Measurements from ENCODE around the gene BPHL.
"Not testable (repeated sequence)": the region's sequence is repeated elsewhere in the genome, so short reads cannot be mapped to it uniquely, and the experiment has no call there.

Gene BPHL

GRCh38 chr6:3157131-3157933, 38.8 kb downstream of the BPHL start, which contains the start of gene TUBB2A:
Gene TUBB2A (minus strand): TSS chr6:3157544. CDS start chr6:3157463, 81 bp downstream.
- peak; percentile 60 for DNase-seq

GRCh38 chr6:3159805-3160781, 41.6 kb downstream of the BPHL start:
- no peak for DNase-seq

GRCh38 chr6:3162067-3162497, 43.6 kb downstream of the BPHL start:
- DNase-seq, result no peak

- DNase-seq, result peak; percentile 86
Measured at GRCh38 chr6:3162565-3163247, 44.2 kb downstream of the BPHL start.

GRCh38 chr6:3163248-3163594, 44.7 kb downstream of the BPHL start:
- no peak for DNase-seq

GRCh38 chr6:3164388-3164787, 45.9 kb downstream of the BPHL start:
- no peak for DNase-seq

- no peak for DNase-seq
Measured at GRCh38 chr6:3165631-3166534, 47.4 kb downstream of the BPHL start.

GRCh38 chr6:3166535-3167225, 48.2 kb downstream of the BPHL start:
- DNase-seq, result not testable (repeated sequence)

- not testable (repeated sequence) for DNase-seq
Measured at GRCh38 chr6:3168046-3168445, 49.5 kb downstream of the BPHL start.

GRCh38 chr6:3170676-3171075, 52.2 kb downstream of the BPHL start:
- not testable (repeated sequence) for DNase-seq

- not testable (repeated sequence) for DNase-seq
Measured at GRCh38 chr6:3171313-3172175, 53.0 kb downstream of the BPHL start.

- not testable (repeated sequence) for DNase-seq
Measured at GRCh38 chr6:3172789-3173188, 54.3 kb downstream of the BPHL start.

- DNase-seq, result not testable (repeated sequence)
Measured at GRCh38 chr6:3173636-3174089, 55.2 kb downstream of the BPHL start.

GRCh38 chr6:3175715-3176402, 57.3 kb downstream of the BPHL start:
- no peak for DNase-seq

GRCh38 chr6:3176562-3177355, 58.2 kb downstream of the BPHL start:
- DNase-seq, result no peak

GRCh38 chr6:3178666-3179065, 60.2 kb downstream of the BPHL start:
- DNase-seq, result not testable (repeated sequence)

- DNase-seq, result not testable (repeated sequence)
Measured at GRCh38 chr6:3179945-3180344, 61.4 kb downstream of the BPHL start.

- no peak for DNase-seq
Measured at GRCh38 chr6:3181105-3181504, 62.6 kb downstream of the BPHL start.

- no peak for DNase-seq
Measured at GRCh38 chr6:3183066-3183465, 64.6 kb downstream of the BPHL start.

Data from NCI-H1105 treated with DMSO at 0.1 percent for 48 hours (cell line).